DMS53 treated with DMSO at 0.1 percent for 48 hours (cell line): ENCODE results near the gene TMEM163.

Experiments used
- DNase-seq: peaks from one replicate; lab custom pipeline; 2025; ENCODE audit not compliant: unreplicated experiment; lab: John Stamatoyannopoulos, UW

Gene TMEM163

GRCh38 chr2:134693359-134694330, 25.2 kb downstream of the TMEM163 start:
- DNase-seq: no peak

GRCh38 chr2:134692499-134692898, 26.3 kb downstream of the TMEM163 start:
- no peak for DNase-seq

GRCh38 chr2:134690629-134691215, 28.1 kb downstream of the TMEM163 start:
- no peak for DNase-seq

GRCh38 chr2:134689315-134689714, 29.5 kb downstream of the TMEM163 start:
- DNase-seq: no peak

GRCh38 chr2:134685967-134686366, 32.8 kb downstream of the TMEM163 start:
- DNase-seq: no peak

- DNase-seq: peak; percentile 31
Measured at GRCh38 chr2:134683561-134684112, 35.2 kb downstream of the TMEM163 start.

- no peak for DNase-seq
Measured at GRCh38 chr2:134682726-134683125, 36.1 kb downstream of the TMEM163 start.

- no peak for DNase-seq
Measured at GRCh38 chr2:134681201-134681600, 37.6 kb downstream of the TMEM163 start.

GRCh38 chr2:134679745-134680144, 39.1 kb downstream of the TMEM163 start:
- DNase-seq: no peak

- DNase-seq: no peak
Measured at GRCh38 chr2:134679294-134679693, 39.5 kb downstream of the TMEM163 start.

- DNase-seq: peak; percentile 2
Measured at GRCh38 chr2:134677856-134678756, 40.7 kb downstream of the TMEM163 start.

GRCh38 chr2:134676960-134677359, 41.8 kb downstream of the TMEM163 start:
- no peak for DNase-seq

- DNase-seq: no peak
Measured at GRCh38 chr2:134675314-134675713, 43.5 kb downstream of the TMEM163 start.

GRCh38 chr2:134674687-134675086, 44.1 kb downstream of the TMEM163 start:
- no peak for DNase-seq

GRCh38 chr2:134671513-134671912, 47.3 kb downstream of the TMEM163 start:
- DNase-seq: no peak

- peak; percentile 7 for DNase-seq
Measured at GRCh38 chr2:134670955-134671354, 47.8 kb downstream of the TMEM163 start.

GRCh38 chr2:134669731-134670669, 48.8 kb downstream of the TMEM163 start:
- no peak for DNase-seq

- no peak for DNase-seq
Measured at GRCh38 chr2:134668821-134669220, 50.0 kb downstream of the TMEM163 start.

- DNase-seq: no peak
Measured at GRCh38 chr2:134667541-134667940, 51.3 kb downstream of the TMEM163 start.

GRCh38 chr2:134667081-134667480, 51.7 kb downstream of the TMEM163 start:
- DNase-seq: no peak
